GM12872 (cell line): ENCODE results near the gene MRTFB.

Experiments
- CTCF ChIP-seq: IDR thresholded peaks from 3 replicates; pipeline ENCODE4 v1.5.1; 2011; ENCODE audit warnings: low read depth, mild to moderate bottlenecking, low read length, moderate library complexity; ENCODE audit not compliant: insufficient read depth

Gene MRTFB

GRCh38 chr16:14100825-14101224 is 29.7 kb downstream of the MRTFB start:
- no peak for TF ChIP-seq CTCF

DNA sequence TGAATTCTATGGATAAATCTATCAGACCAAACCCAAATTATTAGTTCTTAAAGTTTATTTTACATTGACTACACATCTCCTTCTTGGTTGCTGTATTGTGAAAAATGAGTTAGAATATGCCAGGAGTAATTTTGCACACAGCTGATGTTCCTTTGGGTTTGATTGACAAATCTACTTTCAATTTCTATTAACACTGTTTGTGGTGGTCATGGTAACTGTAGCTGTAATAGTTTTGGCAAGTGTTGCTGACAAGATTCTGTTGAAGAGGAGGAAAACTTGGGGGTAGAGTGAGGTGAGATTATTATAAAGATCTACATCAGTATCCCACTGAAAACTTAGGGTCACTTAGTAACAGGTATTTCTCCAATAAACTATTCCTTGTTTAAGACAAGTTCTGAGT is 30.3 kb downstream of the MRTFB start:
- no peak for TF ChIP-seq CTCF

DNA sequence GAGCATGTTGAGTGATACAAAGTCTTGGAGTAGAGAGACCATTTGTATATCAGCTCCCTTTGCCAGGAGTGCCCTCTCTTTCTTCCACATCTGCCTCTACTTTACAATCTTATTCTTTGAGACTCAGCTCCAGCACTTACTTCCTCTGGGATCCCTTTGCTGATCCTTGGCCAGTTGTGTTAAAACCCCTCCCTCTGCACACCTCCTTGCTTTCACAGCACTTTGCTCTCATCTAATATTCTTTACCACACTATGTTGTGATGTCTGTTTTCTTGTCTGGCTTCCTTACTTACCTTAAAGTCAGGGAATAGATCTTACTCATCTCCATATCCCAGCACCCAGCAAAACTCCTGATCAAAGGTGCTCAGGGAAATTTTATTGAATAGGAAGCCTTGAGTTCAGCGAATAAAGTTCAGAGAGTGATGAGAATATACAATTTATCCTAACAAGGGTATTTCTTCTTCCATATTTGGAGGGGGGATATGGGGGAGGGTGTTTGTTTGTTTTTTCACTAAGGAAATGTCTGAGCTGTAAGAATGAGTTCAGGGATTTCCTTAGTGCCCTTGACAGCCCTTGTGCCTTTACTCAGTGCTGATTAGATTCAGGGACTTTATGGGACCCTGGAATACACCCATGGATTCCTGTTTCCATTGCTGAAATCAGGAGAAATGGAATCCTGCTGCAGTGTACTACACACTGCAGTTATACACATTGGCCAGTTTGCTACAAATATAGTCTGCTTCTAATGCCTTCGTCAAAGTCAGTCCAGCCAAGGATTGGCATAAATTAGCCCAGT is 32.0 kb downstream of the MRTFB start:
- TF ChIP-seq CTCF, result no peak

DNA sequence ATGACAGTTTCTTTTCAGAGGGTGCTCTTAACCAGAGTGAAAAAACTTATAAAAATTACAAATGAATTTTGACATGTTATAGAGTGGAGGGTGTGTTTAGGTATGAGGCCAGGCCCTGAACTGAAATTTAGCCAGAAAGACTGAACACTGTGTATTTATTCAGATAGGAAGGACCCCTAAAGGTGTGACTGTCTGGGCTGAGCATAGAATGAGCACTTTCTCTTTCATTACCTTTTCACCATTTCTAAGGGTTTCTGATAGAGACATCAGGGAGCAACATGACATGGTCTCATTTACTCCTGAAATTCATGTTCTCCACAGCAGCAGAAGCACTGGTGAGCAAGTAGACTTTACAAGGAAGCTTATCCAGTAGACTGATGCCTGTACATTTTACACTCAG is 32.9 kb downstream of the MRTFB start:
- no peak for TF ChIP-seq CTCF

DNA sequence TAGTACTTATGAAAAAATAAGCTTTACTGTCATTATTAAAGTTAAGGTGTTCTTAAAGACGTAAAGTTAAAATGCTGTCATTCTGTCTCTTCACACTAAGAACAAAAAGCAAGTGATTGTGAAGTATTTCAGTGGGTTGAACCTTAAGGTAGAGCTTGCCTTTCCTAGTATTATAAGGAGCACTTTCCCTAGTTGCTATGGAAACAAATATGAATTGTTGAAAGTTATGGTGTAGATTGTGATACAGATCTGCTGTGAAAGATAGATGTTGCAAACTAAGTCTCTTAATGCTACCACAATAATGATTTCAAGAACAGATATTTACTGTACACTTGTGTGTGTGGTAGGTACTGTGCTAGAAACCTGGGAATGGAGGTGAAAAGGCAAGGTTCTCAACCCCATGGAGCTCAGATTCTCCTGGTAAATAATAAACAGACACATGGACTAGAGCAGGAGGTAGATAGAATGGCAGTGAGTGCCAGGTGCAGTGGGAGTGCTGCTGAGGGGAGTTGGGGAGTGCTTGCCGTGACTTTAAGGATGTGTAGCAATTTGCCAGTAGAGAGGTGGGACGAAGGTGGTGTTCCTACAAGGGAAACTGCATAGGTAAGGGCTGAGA is 34.7 kb downstream of the MRTFB start:
- no peak for TF ChIP-seq CTCF

DNA sequence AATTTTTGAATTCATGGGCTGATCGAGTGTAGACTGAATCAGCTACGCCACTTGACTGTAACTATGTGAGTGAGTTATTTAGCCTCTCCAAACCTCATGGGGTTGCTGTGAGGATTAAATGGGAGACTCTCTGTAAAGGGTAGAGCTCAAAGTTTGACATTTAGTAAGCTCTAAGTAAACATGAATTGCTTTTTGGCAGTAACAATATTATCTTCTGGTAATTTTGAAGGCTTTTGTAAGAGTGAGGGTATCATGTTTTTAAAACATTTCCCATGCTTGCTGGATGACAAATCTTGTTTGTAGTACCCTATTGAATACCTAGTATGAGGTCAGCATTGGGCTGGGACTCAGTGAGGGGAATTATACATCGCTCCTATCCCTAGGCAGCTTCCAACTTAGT is 35.3 kb downstream of the MRTFB start:
- TF ChIP-seq CTCF, result no peak

DNA sequence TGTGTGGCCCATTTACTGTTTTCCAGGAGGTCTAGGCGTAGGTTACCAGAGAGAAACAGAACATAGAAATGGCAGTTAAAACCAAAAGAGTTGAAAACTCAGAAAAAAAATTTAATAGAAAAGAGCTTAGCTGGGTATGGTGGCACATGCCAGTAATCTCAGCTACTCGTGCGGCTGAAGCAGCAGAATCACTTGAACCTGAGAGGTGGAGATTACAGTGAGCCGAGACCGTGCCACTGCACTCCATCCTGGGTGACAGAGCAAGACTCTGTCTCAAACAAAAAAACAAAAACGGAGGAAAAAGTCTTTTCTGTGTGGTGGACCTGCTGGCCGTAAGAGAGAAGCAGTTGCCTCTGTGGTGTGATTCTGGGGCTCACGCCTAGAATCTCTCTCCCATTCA is 35.8 kb downstream of the MRTFB start:
- TF ChIP-seq CTCF, result no peak
